Activated T-cell treated with anti-CD3 and anti-CD28 coated beads, Interleukin-2, amount 50 U/mL, for 1 hour (primary cell): Measurements from ENCODE around the gene ARFGAP2.

Experiments used
- DNase-seq: peaks from one replicate; pipeline ENCODE4 v3.0.0-alpha.2; 2020

Gene ARFGAP2

GRCh38 chr11:47147250-47147649 is 29.4 kb downstream of the ARFGAP2 start:
- DNase-seq: no peak

DNA sequence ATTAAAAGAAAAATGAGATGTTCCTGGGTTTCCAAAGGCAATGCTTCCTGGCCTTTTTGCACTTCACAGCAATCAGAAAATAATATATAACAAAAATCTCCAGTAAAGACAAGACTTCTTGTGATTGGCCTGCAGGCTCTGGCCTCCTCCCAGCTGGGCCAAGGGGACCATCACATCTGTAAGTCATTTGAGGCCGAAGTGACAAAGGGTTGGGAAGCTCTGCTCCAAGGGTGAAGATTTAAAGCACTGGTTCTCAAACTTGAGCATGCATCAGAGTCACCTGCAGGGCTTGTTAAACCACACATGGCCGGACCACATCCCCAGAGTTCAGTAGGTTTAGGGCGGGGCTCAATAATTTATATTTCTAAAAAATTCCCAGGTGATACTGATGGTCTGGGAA is 32.1 kb downstream of the ARFGAP2 start:
- DNase-seq: no peak

- DNase-seq: no peak
These were observed 33.4 kb downstream of the ARFGAP2 start for GRCh38 chr11:47143322-47143721.

DNA sequence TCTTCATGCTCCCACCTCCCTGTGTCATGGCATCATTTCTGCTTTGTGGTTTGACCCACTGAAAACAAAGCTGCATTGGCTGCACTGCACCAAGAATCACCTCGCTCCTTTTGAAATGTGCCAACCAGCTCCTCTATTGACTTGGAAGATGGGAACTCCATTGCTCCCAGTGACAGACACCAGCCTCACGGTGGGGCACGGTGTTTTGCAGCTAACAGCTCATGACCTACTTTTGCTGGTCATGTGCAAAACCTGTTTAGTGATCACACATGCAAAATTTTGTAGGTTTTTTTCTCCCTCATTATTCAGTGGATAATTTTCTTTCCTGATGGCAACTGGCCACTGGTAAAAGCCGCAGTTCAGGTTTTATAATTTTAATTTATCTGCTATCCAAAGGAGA is 36.8 kb downstream of the ARFGAP2 start:
- DNase-seq: no peak

DNA sequence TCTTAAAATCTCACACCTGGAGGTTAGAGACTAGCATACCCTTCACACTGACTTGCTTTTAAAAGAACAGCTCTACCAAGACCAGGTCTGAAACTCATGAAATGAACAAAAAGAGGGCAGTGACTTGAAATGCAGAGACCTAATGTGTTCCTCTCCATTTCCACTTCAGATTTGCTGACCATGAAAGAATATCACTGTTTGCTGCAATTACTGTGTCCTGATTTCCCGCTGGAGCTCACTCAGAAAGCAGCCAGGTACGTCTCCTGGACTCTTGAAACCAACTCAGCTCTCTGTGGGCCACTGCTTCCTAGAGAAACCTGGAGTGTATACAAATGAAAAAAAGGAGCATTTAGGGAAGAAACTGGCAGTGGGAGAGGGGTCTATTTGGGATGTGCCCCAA is 39.2 kb downstream of the ARFGAP2 start:
- no peak for DNase-seq

DNA sequence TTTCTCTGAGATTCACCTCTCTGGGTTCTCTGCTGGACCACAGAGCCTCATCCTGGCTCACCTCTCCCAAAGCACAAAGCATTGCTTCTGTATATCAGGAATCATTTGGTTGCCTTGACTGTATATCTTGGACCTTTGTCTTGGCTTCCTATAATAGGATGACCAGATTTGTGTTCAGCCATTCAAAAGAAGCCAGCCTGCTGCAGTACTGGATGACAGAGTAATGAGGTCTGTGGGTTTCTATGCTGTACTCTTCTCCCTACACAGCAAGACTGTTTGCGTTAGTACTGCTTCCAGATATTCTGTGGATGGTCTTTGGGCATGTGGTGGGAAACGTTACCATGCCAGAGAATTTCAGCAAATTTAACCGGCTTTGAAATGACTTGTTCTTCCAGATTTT is 39.8 kb downstream of the ARFGAP2 start:
- no peak for DNase-seq

DNA sequence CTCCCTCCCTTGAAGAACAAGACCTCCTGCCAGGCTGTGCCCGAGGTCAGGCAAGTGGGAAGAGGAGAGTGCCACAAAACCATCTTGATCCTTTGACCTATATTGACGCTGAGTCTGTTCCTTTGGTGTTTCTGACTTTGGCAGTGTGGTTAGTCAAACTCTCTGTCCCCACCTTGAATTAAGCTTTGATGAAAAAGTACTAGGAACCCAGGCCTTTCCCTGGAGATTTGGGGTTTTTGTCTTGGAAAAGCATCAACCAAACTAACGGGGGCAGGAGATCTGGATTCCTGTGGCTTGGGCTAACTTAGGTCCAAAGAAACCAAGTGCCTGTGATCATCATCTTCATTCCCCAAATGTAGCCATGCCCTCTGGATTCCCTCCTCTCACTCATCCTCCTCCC is 40.4 kb downstream of the ARFGAP2 start:
- DNase-seq: no peak

DNA sequence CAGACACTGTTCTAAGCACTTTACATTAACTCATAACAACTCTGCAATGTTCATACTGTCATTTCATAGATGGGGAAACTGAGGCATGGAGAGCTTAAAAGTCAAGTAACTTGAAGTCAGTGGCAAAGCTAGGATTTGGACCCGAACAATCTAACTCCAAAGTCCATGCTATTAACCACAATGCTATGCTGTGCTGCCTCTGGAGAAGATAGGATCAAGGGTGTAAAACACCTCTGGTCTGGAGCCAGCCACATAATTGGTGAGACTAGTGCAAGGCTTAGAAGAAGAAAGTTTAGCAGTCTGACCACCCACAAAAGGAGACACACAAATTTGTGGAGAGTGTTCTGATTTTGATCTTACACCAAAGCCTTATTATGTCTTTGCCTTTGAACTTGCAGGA is 43.7 kb downstream of the ARFGAP2 start:
- DNase-seq: no peak

DNA sequence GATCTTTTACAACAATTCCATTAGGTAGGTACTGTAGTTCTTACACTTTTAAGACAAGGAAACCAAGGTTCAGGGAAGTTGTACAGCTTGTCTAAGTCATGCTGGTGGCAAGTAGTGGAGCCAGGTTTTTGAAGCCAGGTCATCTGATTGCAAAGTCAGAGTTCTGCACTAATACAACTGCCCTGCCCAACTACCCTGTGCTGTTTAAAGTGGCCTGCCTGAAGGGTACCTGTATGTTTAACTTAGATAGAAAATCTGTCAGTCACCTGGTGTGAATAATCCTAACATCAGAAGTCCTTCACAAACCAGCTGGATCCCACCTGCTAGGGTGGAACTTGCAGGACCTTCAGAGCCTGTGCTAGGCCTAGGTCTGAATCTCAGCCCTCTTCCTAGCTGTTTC is 44.2 kb downstream of the ARFGAP2 start:
- DNase-seq: no peak

DNA sequence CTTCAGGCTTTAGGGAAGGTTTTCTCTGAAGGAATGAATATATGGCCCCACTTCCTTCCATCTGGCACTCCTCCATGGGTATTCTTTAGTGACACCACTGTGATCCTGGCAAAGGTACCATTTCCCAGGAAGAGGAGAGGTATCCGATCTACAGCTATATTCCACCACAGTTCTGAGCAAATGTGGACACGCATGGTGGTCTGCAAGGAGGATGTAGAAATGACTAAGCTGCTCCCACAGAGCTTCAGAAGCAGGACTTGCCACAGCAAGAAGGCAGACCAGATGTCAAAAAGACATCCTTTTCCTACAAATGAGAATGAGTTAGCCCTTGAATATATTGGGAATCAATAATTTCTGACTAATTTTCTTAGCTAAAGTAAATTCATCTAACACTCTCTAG is 45.5 kb downstream of the ARFGAP2 start:
- DNase-seq: no peak

DNA sequence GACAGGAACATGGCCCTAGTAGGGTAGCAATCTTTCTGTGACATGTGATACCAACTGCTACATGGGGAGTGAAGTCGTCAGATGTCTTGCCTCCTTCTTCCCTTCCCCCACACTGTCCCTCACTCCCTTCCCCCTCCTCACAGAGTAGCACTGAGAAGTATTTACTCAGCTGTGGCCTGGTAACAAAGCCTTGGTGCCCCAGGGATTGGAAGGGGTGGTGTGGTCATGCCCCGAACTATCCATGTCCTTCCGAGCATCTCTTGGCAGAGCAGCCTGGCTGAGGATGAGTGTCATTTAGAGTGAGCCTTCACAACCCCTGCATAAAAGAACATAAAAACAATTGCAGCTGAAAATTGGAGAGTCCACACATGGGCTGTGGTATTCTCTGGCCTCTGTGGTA is 46.1 kb downstream of the ARFGAP2 start:
- no peak for DNase-seq

GRCh38 chr11:47127213-47127612 is 49.5 kb downstream of the ARFGAP2 start:
- no peak for DNase-seq

DNA sequence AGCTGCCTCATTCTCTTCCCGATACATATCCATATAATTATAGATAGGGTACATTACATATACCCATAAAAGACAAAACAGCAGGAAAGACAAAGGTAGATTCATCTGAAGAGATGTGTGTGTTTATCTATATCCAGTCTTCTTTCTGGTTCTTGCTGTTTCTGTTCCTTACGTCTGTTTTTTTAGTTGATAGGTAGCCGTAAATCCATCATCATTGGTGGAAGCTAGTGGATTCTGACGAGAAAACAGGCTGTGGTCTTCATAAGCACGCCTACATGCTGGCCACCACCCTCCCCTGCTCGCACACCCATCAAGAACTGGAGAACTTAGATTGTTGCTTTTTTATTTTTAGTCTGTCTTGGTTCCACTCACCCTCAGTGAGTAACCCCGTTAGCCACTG is 51.6 kb downstream of the ARFGAP2 start:
- no peak for DNase-seq

GRCh38 chr11:47124675-47125074 is 52.0 kb downstream of the ARFGAP2 start:
- DNase-seq: no peak

- DNase-seq: no peak
These were observed 53.6 kb downstream of the ARFGAP2 start for GRCh38 chr11:47123094-47123493.

DNA sequence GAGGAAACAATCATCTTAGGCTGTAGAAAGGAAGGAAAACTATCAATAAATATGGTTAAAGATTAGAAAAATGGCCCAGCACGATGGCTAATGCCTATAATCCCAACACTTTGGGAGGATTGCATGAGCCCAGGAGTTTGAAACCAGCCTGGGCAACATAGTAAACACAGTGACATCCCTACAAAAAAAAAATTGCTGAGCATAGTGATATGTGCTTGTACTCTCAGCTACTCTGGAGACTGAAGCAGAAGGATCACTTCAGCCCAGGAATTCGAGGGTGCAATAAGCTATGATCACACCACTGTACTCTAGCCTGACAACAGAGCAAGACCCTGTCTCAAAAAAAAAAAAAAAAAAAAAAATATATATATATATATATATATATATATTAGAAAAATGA is 54.9 kb downstream of the ARFGAP2 start:
- no peak for DNase-seq

GRCh38 chr11:47121056-47121455 is 55.6 kb downstream of the ARFGAP2 start:
- no peak for DNase-seq

- DNase-seq: peak; percentile 58
These were observed 57.6 kb downstream of the ARFGAP2 start for GRCh38 chr11:47118958-47119688.
